Measurements from ENCODE around the gene DKK3.

DKK3 gene

DNA sequence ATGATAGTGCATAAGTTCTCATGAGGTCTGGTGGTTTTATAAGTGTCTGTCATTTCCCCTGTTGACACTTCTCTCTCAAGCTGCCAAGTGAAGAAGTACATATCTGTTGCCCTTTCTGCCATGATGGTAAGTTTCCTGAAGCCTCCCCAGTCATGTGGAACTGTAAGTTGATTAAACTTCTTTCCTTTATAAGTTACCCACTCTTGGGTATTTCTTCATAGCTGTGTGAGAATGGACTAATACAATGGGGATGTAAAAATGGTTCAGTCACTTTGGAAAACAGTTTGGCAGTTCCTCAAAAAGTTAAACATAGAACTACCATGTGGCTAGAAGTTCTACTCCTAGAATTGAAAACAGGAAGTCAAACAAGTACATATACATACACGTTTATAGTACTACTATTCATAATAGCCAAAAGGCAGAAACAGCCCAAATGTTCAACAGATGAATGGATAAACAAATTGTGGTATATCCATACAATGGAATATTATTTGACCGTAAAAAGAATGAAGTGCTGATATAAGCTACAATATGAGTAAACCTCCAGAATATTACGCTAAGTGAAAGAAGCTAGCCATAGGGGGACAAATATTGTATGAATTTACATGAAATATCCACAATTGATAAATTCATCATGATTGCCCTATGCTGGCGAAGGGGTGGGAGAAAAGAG, 16.0 kb upstream of the DKK3 start:
- DNase-seq (ENCODE audit: extremely low read depth, insufficient read length) = no peak
- Histone ChIP-seq H3K4me3 (replicated peaks; ENCODE audit: low read depth, low read length) (no peak overlapping the region), H3K36me3 (ENCODE audit: control insufficient read depth, insufficient read depth, low read length) (no peaks in the 10 kb centered on the region), H3K27me3 (replicated peaks; ENCODE audit: control insufficient read depth, insufficient read depth, low read length) (no peaks in the 10 kb centered on the region)
- TF ChIP-seq, protein P1, sequence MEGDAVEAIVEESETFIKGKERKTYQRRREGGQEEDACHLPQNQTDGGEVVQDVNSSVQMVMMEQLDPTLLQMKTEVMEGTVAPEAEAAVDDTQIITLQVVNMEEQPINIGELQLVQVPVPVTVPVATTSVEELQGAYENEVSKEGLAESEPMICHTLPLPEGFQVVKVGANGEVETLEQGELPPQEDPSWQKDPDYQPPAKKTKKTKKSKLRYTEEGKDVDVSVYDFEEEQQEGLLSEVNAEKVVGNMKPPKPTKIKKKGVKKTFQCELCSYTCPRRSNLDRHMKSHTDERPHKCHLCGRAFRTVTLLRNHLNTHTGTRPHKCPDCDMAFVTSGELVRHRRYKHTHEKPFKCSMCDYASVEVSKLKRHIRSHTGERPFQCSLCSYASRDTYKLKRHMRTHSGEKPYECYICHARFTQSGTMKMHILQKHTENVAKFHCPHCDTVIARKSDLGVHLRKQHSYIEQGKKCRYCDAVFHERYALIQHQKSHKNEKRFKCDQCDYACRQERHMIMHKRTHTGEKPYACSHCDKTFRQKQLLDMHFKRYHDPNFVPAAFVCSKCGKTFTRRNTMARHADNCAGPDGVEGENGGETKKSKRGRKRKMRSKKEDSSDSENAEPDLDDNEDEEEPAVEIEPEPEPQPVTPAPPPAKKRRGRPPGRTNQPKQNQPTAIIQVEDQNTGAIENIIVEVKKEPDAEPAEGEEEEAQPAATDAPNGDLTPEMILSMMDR (IDR thresholded peaks at IDR 0.05; ENCODE audit: insufficient read depth, low read length, poor library complexity, severe bottlenecking) = no peak

DNA sequence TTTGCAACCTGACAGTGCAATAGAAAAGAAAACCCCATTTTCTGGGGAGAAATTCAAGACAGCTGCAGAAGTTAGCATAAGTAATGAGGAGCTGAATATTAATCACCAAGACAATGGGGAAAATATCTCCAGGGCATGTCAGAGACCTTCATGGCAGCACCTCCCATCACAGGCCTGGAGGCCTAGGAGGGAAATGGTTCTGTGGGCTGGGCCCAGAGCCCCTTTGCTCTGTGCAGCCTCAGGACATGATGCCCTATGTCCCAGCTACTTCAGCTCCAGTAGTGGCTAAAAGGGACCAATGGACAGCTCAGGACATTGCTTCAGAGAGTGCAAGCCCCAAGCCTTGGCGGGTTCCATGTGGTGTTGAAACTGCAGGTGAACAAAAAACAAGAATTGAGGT, 14.6 kb upstream of the DKK3 start:
- DNase-seq (ENCODE audit: extremely low read depth, insufficient read length) = no peak
- H3K36me3 ChIP-seq (ENCODE audit: control insufficient read depth, insufficient read depth, low read length) = no peaks in the 10 kb centered on the region
- H3K27me3 ChIP-seq (replicated peaks; ENCODE audit: control insufficient read depth, insufficient read depth, low read length) = no peaks in the 10 kb centered on the region
- TF ChIP-seq, protein P1 (IDR thresholded peaks at IDR 0.05; ENCODE audit: insufficient read depth, low read length, poor library complexity, severe bottlenecking) = no peak
- no peak overlapping the region for H3K4me3 ChIP-seq (replicated peaks; ENCODE audit: low read depth, low read length)

DNA sequence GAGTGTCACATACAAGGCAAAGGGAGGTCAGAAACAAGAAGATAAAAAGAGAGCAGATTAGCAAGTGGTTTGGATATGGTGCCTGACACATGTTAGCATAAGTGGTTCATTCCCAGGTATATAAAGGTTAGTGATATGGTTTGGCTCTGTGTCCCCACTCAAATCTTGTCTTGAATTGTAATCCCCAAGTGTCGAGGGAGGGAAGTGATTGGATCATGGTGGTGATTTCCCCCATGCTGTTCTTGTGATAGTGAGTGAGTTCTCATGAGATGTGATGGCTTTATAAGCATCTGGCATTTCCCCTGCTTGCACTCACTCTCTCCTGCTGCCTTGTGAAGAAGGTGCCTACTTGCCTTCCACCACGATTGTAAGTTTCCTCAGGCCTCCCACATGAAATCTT, 12.1 kb upstream of the DKK3 start:
- DNase-seq (ENCODE audit: extremely low read depth, insufficient read length) = no peak
- no peaks in the 10 kb centered on the region for H3K36me3 ChIP-seq (ENCODE audit: control insufficient read depth, insufficient read depth, low read length)
- no peaks in the 10 kb centered on the region for H3K27me3 ChIP-seq (replicated peaks; ENCODE audit: control insufficient read depth, insufficient read depth, low read length)
- TF ChIP-seq, protein P1 (IDR thresholded peaks at IDR 0.05; ENCODE audit: insufficient read depth, low read length, poor library complexity, severe bottlenecking) = no peak
- H3K4me3 ChIP-seq (replicated peaks; ENCODE audit: low read depth, low read length) = no peak overlapping the region

DNA sequence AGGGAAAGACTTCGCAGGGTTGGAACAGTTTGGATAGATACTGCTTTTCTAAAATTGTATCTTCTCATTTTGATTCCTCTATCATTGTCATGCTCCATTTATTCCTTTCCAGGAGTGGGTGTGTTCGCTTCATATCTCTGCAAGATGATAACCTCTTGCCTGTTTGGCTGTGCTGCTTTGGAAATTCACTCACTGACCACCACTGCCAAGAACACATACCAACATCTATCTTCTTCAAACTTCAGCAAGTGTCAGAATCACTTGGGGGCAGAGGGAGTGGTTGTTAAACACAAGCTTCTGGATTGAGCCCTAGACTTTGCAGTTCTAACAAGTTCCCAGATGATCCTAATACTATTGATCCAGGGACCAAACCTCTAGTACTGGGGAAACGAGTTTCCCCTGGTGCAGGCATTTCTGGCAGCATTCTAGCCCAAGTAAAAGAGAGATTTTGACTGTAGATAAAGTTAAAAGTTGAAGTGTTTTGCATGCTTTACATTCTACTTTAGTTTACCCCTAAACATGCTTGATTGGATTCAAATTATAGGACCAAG, 11.5 kb upstream of the DKK3 start:
- H3K27me3 ChIP-seq (replicated peaks; ENCODE audit: control insufficient read depth, insufficient read depth, low read length) = no peaks in the 10 kb centered on the region
- DNase-seq (ENCODE audit: extremely low read depth, insufficient read length) = no peak
- H3K36me3 ChIP-seq (ENCODE audit: control insufficient read depth, insufficient read depth, low read length) = no peaks in the 10 kb centered on the region
- TF ChIP-seq, protein P1 (IDR thresholded peaks at IDR 0.05; ENCODE audit: insufficient read depth, low read length, poor library complexity, severe bottlenecking) = no peak
- H3K4me3 ChIP-seq (replicated peaks; ENCODE audit: low read depth, low read length) = no peak overlapping the region

DNA sequence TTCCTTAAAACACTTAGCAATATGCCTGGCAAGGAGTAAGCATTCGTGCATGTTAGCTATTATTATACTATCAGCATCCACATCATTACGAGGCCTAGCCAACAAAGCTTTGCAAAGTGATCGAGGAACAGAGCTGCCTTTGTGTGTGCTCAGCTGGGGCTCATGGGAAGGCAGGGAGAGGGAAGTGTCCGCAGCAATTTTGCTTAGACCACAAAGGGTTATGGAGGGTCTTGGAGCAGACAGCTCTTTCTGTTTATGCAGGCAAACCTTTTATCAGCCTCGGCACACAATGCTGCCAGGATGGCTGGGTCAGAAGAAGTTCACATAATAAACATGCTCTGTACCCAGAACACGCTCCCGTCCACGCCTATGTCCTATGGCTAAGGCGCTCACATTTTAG, 10.9 kb upstream of the DKK3 start:
- TF ChIP-seq, protein P1 (IDR thresholded peaks at IDR 0.05; ENCODE audit: insufficient read depth, low read length, poor library complexity, severe bottlenecking) = no peak
- H3K36me3 ChIP-seq (ENCODE audit: control insufficient read depth, insufficient read depth, low read length) = no peaks in the 10 kb centered on the region
- no peak for DNase-seq (ENCODE audit: extremely low read depth, insufficient read length)
- H3K27me3 ChIP-seq (replicated peaks; ENCODE audit: control insufficient read depth, insufficient read depth, low read length) = no peaks in the 10 kb centered on the region
- H3K4me3 ChIP-seq (replicated peaks; ENCODE audit: low read depth, low read length) = no peak overlapping the region

Measured in GM06990 (cell line).